Endothelial cell (in vitro differentiated cells): ENCODE data around the gene TMEM123. TPM values are rescaled to one million over a fixed set of nuclear protein-coding genes. Genes with fewer than 3 reads are reported as not detected.

Experiments
- DNase-seq: peaks from one replicate; pipeline ENCODE4 v3.0.0; 2021; ENCODE audit warnings: low spot score
- H3K27ac Mint-ChIP-seq: one replicate; pipeline ENCODE4 v1.8.0; 2021; ENCODE audit warnings: mixed read lengths, inconsistent platforms; ENCODE audit not compliant: unreplicated experiment
- H3K27me3 Mint-ChIP-seq: one replicate; pipeline ENCODE4 v1.8.0; 2021; ENCODE audit warnings: mild to moderate bottlenecking, moderate library complexity, mixed read lengths, inconsistent platforms; ENCODE audit not compliant: unreplicated experiment
- H3K36me3 Mint-ChIP-seq: one replicate; pipeline ENCODE4 v1.8.0; 2021; ENCODE audit warnings: mild to moderate bottlenecking, low read depth, mixed read lengths, inconsistent platforms; ENCODE audit not compliant: unreplicated experiment
- H3K4me1 Mint-ChIP-seq: one replicate; pipeline ENCODE4 v1.8.0; 2021; ENCODE audit warnings: mild to moderate bottlenecking, mixed read lengths, inconsistent platforms; ENCODE audit not compliant: unreplicated experiment
- H3K4me3 Mint-ChIP-seq: one replicate; pipeline ENCODE4 v1.8.0; 2021; ENCODE audit warnings: mild to moderate bottlenecking, mixed read lengths, inconsistent platforms; ENCODE audit not compliant: unreplicated experiment
- H3K9me3 Mint-ChIP-seq: one replicate; pipeline ENCODE4 v1.8.0; 2021; ENCODE audit warnings: mixed read lengths, inconsistent platforms; ENCODE audit not compliant: unreplicated experiment
- CTCF ChIP-seq: fragments of 200-600 bp; sonication (generic); IDR thresholded peaks from one replicate; pipeline ENCODE4 v1.5.0; 2021; ENCODE audit warnings: antibody characterized with exemption; ENCODE audit not compliant: unreplicated experiment
- total RNA-seq: library from RNA; stranded (reverse); fragmentation: NEBNext Ultra II Directional; extraction: Animal tissue kit (Norgen Biotek cat#: 25700); gene quantifications from one replicate; pipeline ENCODE4 v1.2.1, GENCODE V29; 2021; ENCODE audit not compliant: unreplicated experiment

Gene TMEM123
- total RNA-seq, 1 donor from 2014 or later = 142 TPM

- Mint-ChIP-seq H3K9me3 (no peaks in the 10 kb centered on the region), H3K4me3 (no peak overlapping the region), H3K4me1 (peaks cover 15% of the 10 kb centered on the region), H3K27me3 (peaks cover 2% of the 10 kb centered on the region), H3K36me3 (no peaks in the 10 kb centered on the region), H3K27ac (no peak overlapping the region)
- TF ChIP-seq CTCF = no peak
- no peak for DNase-seq
Measured at GRCh38 chr11:102464859-102465500, 12.4 kb upstream of the TMEM123 start.

- no peak for TF ChIP-seq CTCF
- Mint-ChIP-seq H3K27ac (no peak overlapping the region), H3K4me3 (no peak overlapping the region)
Measured at GRCh38 chr11:102464037-102464436, 11.5 kb upstream of the TMEM123 start.

GRCh38 chr11:102462610-102463009, 10.0 kb upstream of the TMEM123 start:
- H3K36me3 Mint-ChIP-seq = no peaks in the 10 kb centered on the region
- H3K27ac Mint-ChIP-seq = no peak overlapping the region
- no peaks in the 10 kb centered on the region for H3K9me3 Mint-ChIP-seq
- peaks cover 21% of the 10 kb centered on the region for H3K4me1 Mint-ChIP-seq
- no peak for TF ChIP-seq CTCF
- DNase-seq = no peak
- peaks cover 5% of the 10 kb centered on the region for H3K27me3 Mint-ChIP-seq
- H3K4me3 Mint-ChIP-seq = no peak overlapping the region

More at GRCh38 chr11:102464037-102464436, 11.5 kb upstream of the TMEM123 start:
- Mint-ChIP-seq H3K36me3 (no peaks in the 10 kb centered on the region), H3K9me3 (no peaks in the 10 kb centered on the region), H3K4me1 (peaks cover 15% of the 10 kb centered on the region), H3K27me3 (peaks cover 5% of the 10 kb centered on the region)
- no peak for DNase-seq

GRCh38 chr11:102459393-102459792, 6.8 kb upstream of the TMEM123 start:
- peaks cover 18% of the 10 kb centered on the region for H3K4me1 Mint-ChIP-seq
- no peaks in the 10 kb centered on the region for H3K36me3 Mint-ChIP-seq
- no peaks in the 10 kb centered on the region for H3K9me3 Mint-ChIP-seq
- no peak for DNase-seq
- peaks cover 9% of the 10 kb centered on the region for H3K27me3 Mint-ChIP-seq
- H3K4me3 Mint-ChIP-seq = no peak overlapping the region
- TF ChIP-seq CTCF = no peak
- H3K27ac Mint-ChIP-seq = no peak overlapping the region

GRCh38 chr11:102458548-102458947, 6.0 kb upstream of the TMEM123 start:
- DNase-seq = no peak
- TF ChIP-seq CTCF = no peak
- Mint-ChIP-seq H3K9me3 (no peaks in the 10 kb centered on the region), H3K4me1 (peaks cover 14% of the 10 kb centered on the region), H3K4me3 (no peak overlapping the region), H3K36me3 (no peaks in the 10 kb centered on the region), H3K27me3 (peaks cover 9% of the 10 kb centered on the region), H3K27ac (no peak overlapping the region)
